ENCODE results near the gene LPCAT4.
"Not testable (repeated sequence)": the region's sequence is repeated elsewhere in the genome, so short reads cannot be mapped to it uniquely, and the experiment has no call there.

DNA sequence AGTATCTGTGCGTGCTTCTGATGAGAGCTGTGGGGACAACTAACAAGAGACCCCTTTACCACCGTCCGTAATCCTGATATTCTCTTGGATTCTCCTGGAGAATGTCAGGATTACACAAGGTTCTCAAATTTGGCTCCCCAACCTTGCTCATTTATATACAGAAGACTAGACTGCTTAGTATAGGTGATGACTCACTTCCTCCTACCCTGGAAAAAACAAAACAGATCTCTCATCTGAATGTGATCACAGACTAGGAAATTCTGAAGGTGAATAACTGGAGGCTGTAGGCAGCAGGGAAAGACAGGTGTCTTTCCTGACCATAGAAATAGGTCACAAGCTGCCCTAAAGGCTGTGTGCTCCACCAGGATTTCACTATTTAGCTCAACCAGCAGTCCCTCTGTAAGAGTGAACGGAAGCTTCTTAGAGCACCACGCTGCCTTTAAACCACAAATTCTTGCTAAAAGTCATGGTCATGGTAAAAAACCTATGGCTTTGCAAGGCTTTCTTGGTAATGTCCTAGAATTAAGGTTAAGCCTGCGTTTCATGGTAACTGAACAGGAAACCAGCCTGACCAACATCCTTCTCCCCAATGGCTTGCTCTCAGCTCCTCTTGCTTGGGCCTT is 30.8 kb upstream of the LPCAT4 start:
- TF ChIP-seq POLR2AphosphoS5 (IDR thresholded peaks at IDR 0.05; ENCODE audit: borderline replicate concordance, low read depth, low read length); EZH2 (IDR thresholded peaks at IDR 0.05): not testable (repeated sequence)
